IMR-90 (cell line): ENCODE data around the gene RAB1B. TPM values are rescaled to one million over a fixed set of nuclear protein-coding genes. Genes with fewer than 3 reads are reported as not detected.

Experiments used
- ATAC-seq: fragments of 200-7000 bp; cut with Tn5 transposase; 2 replicates; pipeline ENCODE4 v1.9.1; 2020; ENCODE audit warnings: low read depth, mild to moderate bottlenecking, moderate library complexity
- BruUV-seq: library from RNA; stranded (reverse); fragments of 400-500 nt; replicated peaks from 2 replicates; lab custom pipeline; 2021; lab: Mats Ljungman, UMichigan
- CTCF ChIA-PET: fragments of 300-600 bp; formaldehyde crosslinking; extraction: SDS; loops from one replicate; lab custom pipeline; 2021; ENCODE audit warnings: antibody characterized with exemption; lab: Yijun Ruan, JAX
- POLR2A ChIA-PET: fragments of 300-600 bp; sonication (Branson Sonifier 250); formaldehyde crosslinking; loops from one replicate; lab custom pipeline; 2022; ENCODE audit warnings: antibody characterized with exemption; ENCODE audit not compliant: unreplicated experiment; lab: Charles Lee
- DNase-seq: peaks from one replicate; pipeline ENCODE4 v3.0.0; 2013
- H2AFZ ChIP-seq: replicated peaks from 2 replicates; pipeline ENCODE3; 2013; ENCODE audit warnings: low read length, mild to moderate bottlenecking; ENCODE audit not compliant: poor library complexity
- H2AK5ac ChIP-seq: 2 replicates; pipeline ENCODE4 v1.6.1; 2013; ENCODE audit warnings: low read depth, low read length, inconsistent platforms
- H2AK9ac ChIP-seq: replicated peaks from 2 replicates; pipeline ENCODE3; 2013; ENCODE audit warnings: mild to moderate bottlenecking, low read depth, low read length, moderate library complexity; ENCODE audit not compliant: poor library complexity
- H2BK120ac ChIP-seq: 2 replicates; pipeline ENCODE4 v1.6.1; 2013; ENCODE audit warnings: low read depth, low read length, inconsistent platforms
- H2BK15ac ChIP-seq: 3 replicates; pipeline ENCODE4 v1.6.1; 2013; ENCODE audit warnings: low read depth, low read length, inconsistent platforms
- H2BK20ac ChIP-seq: 2 replicates; pipeline ENCODE4 v1.6.1; 2013; ENCODE audit warnings: low read depth, mild to moderate bottlenecking, inconsistent platforms, low read length, moderate library complexity
- H2BK5ac ChIP-seq: 2 replicates; pipeline ENCODE4 v1.6.1; 2013; ENCODE audit warnings: mild to moderate bottlenecking, low read depth, low read length, inconsistent platforms; ENCODE audit not compliant: poor library complexity, severe bottlenecking
- H3K14ac ChIP-seq: replicated peaks from 2 replicates; pipeline ENCODE4 v1.6.1; 2013; ENCODE audit warnings: low read depth, low read length, inconsistent platforms
- H3K18ac ChIP-seq: 2 replicates; pipeline ENCODE4 v1.6.1; 2013; ENCODE audit warnings: low read depth, low read length, control low read depth
- H3K23ac ChIP-seq: 2 replicates; pipeline ENCODE4 v1.6.1; 2013; ENCODE audit warnings: low read depth, low read length, inconsistent platforms
- H3K27ac ChIP-seq: 2 replicates; pipeline ENCODE4 v1.5.1; 2013; ENCODE audit warnings: mild to moderate bottlenecking, control low read depth, low read length; ENCODE audit not compliant: insufficient read depth
- H3K27me3 ChIP-seq: 2 replicates; pipeline ENCODE4 v1.6.1; 2013; ENCODE audit warnings: low read length; ENCODE audit not compliant: control insufficient read depth, insufficient read depth
- H3K36me3 ChIP-seq: 2 replicates; pipeline ENCODE4 v1.6.1; 2013; ENCODE audit warnings: low read length, mixed read lengths; ENCODE audit not compliant: control insufficient read depth, insufficient read depth
- H3K4ac ChIP-seq: 2 replicates; pipeline ENCODE4 v1.6.1; 2013; ENCODE audit warnings: low read depth, low read length, inconsistent platforms
- H3K4me1 ChIP-seq: 2 replicates; pipeline ENCODE4 v1.6.1; 2013; ENCODE audit warnings: low read length, mixed read lengths; ENCODE audit not compliant: control insufficient read depth, insufficient read depth
- H3K4me2 ChIP-seq: 2 replicates; pipeline ENCODE4 v1.6.1; 2013; ENCODE audit warnings: low read depth, mild to moderate bottlenecking, control low read depth, low read length, moderate library complexity
- H3K4me3 ChIP-seq: 2 replicates; pipeline ENCODE4 v1.5.1; 2013; ENCODE audit warnings: low read depth, mild to moderate bottlenecking, control low read depth, low read length, moderate library complexity; ENCODE audit not compliant: insufficient read depth
- H3K56ac ChIP-seq: 2 replicates; pipeline ENCODE4 v1.6.1; 2013; ENCODE audit warnings: low read length, inconsistent platforms; ENCODE audit not compliant: insufficient read depth; ENCODE audit errors: extremely low read depth
- H3K79me1 ChIP-seq, 2 experiments: 2 replicates each; pipeline ENCODE4 v1.6.1; 2013; ENCODE audit warnings: low read length in 2 of 2, inconsistent platforms in 1 of 2, low read depth in 1 of 2
- H3K9ac ChIP-seq: 2 replicates; pipeline ENCODE4 v1.6.1; 2013; ENCODE audit warnings: low read depth, low read length, control low read depth
- H3K9me1 ChIP-seq: 2 replicates; pipeline ENCODE4 v1.6.1; 2013; ENCODE audit warnings: low read length, inconsistent platforms; ENCODE audit not compliant: insufficient read depth
- H3K9me3 ChIP-seq: 2 replicates; pipeline ENCODE4 v1.6.1; 2013; ENCODE audit warnings: low read length; ENCODE audit not compliant: control insufficient read depth, insufficient read depth
- H4K20me1 ChIP-seq: 2 replicates; pipeline ENCODE4 v1.6.1; 2013; ENCODE audit warnings: low read length, inconsistent platforms; ENCODE audit not compliant: insufficient read depth
- H4K5ac ChIP-seq: 2 replicates; pipeline ENCODE4 v1.6.1; 2013; ENCODE audit warnings: mild to moderate bottlenecking, low read depth, low read length, control low read depth
- H4K8ac ChIP-seq, 2 experiments: 2 replicates each; pipeline ENCODE4 v1.6.1; 2013; ENCODE audit warnings: low read depth in 2 of 2, low read length in 2 of 2, control low read depth in 1 of 2, inconsistent platforms in 1 of 2
- H4K91ac ChIP-seq: 2 replicates; pipeline ENCODE4 v1.6.1; 2013; ENCODE audit warnings: low read depth, low read length, inconsistent platforms; ENCODE audit not compliant: insufficient read depth
- CTCF ChIP-seq: conservative IDR thresholded peaks from 2 replicates; pipeline ENCODE4 v1.5.1; 2012; ENCODE audit warnings: mild to moderate bottlenecking, low read depth, low read length, improper control_type of control experiment
- ELK1 ChIP-seq: fragments of 150-350 bp; IDR thresholded peaks from 2 replicates; pipeline ENCODE4 v1.6.1; 2016; ENCODE audit warnings: low read depth, mild to moderate bottlenecking, low read length, moderate library complexity, borderline replicate concordance
- FOS ChIP-seq: fragments of 150-350 bp; IDR thresholded peaks from 2 replicates; pipeline ENCODE4 v1.6.1; 2016; ENCODE audit warnings: low read depth, low read length
- MAFK ChIP-seq: IDR thresholded peaks from 2 replicates; pipeline ENCODE4 v1.6.1; 2012; ENCODE audit warnings: low read depth, low read length, improper control_type of control experiment
- MAZ ChIP-seq: IDR thresholded peaks from 2 replicates; pipeline ENCODE4 v1.6.1; 2012; ENCODE audit warnings: low read depth, mild to moderate bottlenecking, low read length, improper control_type of control experiment, moderate library complexity, borderline replicate concordance
- MXI1 ChIP-seq: IDR thresholded peaks from 2 replicates; pipeline ENCODE4 v1.6.1; 2012; ENCODE audit warnings: low read depth, mild to moderate bottlenecking, low read length, moderate library complexity, borderline replicate concordance
- NFE2L2 ChIP-seq: fragments of 150-350 bp; IDR thresholded peaks from 2 replicates; pipeline ENCODE4 v1.6.1; 2016; ENCODE audit warnings: low read depth, mild to moderate bottlenecking, low read length
- RAD21 ChIP-seq: IDR thresholded peaks from 2 replicates; pipeline ENCODE4 v1.6.1; 2012; ENCODE audit warnings: low read length, improper control_type of control experiment
- SMC3 ChIP-seq: fragments of 150-350 bp; IDR thresholded peaks from 2 replicates; pipeline ENCODE4 v1.6.1; 2016; ENCODE audit warnings: low read depth, mild to moderate bottlenecking, antibody characterized with exemption, low read length, moderate library complexity
- WGBS, 2 experiments: methylation state at CpG; one replicate each; pipeline versions ENCODE4 v1.1.5 to v1.1.7; 2013; ENCODE audit warnings: missing lambda C conversion rate in 2 of 2; ENCODE audit not compliant: insufficient read length in 1 of 2; ENCODE audit errors: extremely low coverage in 2 of 2; 5-methylcytosine and 5-hydroxymethylcytosine counted together
- dilution Hi-C: fragments of 300-500 bp; cut with HindIII; formaldehyde crosslinking; loops from one replicate; pipeline ENCODE4 v1.14.3; 2018; ENCODE audit warnings: low sequenced_read_pairs; ENCODE audit not compliant: unreplicated experiment
- in situ Hi-C: fragments of 300-500 bp; cut with MboI; formaldehyde crosslinking; loops from 3 replicates; pipeline ENCODE4 v1.14.3; 2019; ENCODE audit warnings: low sequenced_read_pairs, inconsistent platforms, mixed read lengths
- intact Hi-C: fragments of 100-400 bp; cut with micrococcal nuclease; formaldehyde crosslinking; loops from 2 replicates; pipeline ENCODE4 v1.10.0; 2022
- polyA plus RNA-seq, 3 experiments: library from polyadenylated mRNA; depleted of rRNA; stranded (reverse); fragments of >200 nt; gene quantifications; 2 replicates each; pipeline ENCODE4 v1.2.3, GENCODE V29; 2012; ENCODE audit warnings: low replicate concordance in 1 of 3
- total RNA-seq: library from RNA; depleted of rRNA; stranded (reverse); fragments of >200 nt; gene quantifications from 2 replicates; pipeline ENCODE4 v1.2.3, GENCODE V29; 2012

Gene RAB1B
- total and polyA plus RNA-seq, 2 of the 4 experiments (the other 2 are of a cell fraction) = 83.7 to 248 TPM

- Histone ChIP-seq H3K9ac (peak overlapping the region; percentile 95), H2AK9ac (peak overlapping the region; percentile 93), H2AFZ (peak overlapping the region; percentile 81), H3K27ac (peak overlapping the region; percentile 93), H4K5ac (peak overlapping the region; percentile 90; the same call in 1 of the 2 replicates), H4K8ac (peak overlapping the region; percentile 67 to 74; a peak in 2 of 4 replicates), H3K56ac (peak overlapping the region; percentile 67; the same call in 1 of the 2 replicates), H3K23ac (peak overlapping the region; percentile 90), H3K36me3 (no peaks in the 10 kb centered on the region), H3K4me1 (peaks cover 32% of the 10 kb centered on the region), H3K4me3 (peak overlapping the region; percentile 72), H3K27me3 (no peaks in the 10 kb centered on the region), H4K20me1 (peaks cover 39% of the 10 kb centered on the region), H3K18ac (peak overlapping the region; percentile 35; the same call in 1 of the 2 replicates), H3K4me2 (peak overlapping the region; percentile 85), H2BK120ac (peak overlapping the region; percentile 89; the same call in 1 of the 2 replicates), H3K79me1 (peaks cover 0 to 42% of the 10 kb centered on the region in 2 experiments; a peak in 2 of 4 replicates), H3K9me3 (no peaks in the 10 kb centered on the region), H2BK15ac (0 out of 3 replicates have a peak overlapping the region, but pooled peaks have one; percentile 69), H4K91ac (peak overlapping the region; percentile 24), H2AK5ac (peak overlapping the region; percentile 77; the same call in 1 of the 2 replicates), H3K4ac (peak overlapping the region; percentile 81), H2BK5ac (peak overlapping the region; percentile 77), H3K9me1 (peaks cover 11% of the 10 kb centered on the region), H2BK20ac (peak overlapping the region; percentile 32; the same call in 1 of the 2 replicates), H3K14ac (peak overlapping the region; percentile 94)
- CTCF ChIA-PET = no interaction called here
- POLR2A ChIA-PET = interaction anchor here (2.9 kb wide), 1 partner anchor 12 kb away, joined by 18 read pairs; no protein-coding TSS in a partner anchor
- WGBS, 2 experiments = 43% methylated on average over 13 of the region's 17 CpGs; no CpG with 5 or more reads in 1 of the 2 experiments
- in situ Hi-C loops (no loop called here), intact Hi-C loops (no loop called here), dilution Hi-C loops (no loop called here)
- ATAC-seq (no peak), DNase-seq (no peak)
- TF ChIP-seq MXI1 (no peak), RAD21 (no peak), MAFK (no peak), NFE2L2 (no peak), MAZ (no peak), CTCF (no peak), FOS (no peak), SMC3 (no peak), ELK1 (no peak)
- TSS peak; percentile 79 for BruUV-seq
Observed at GRCh38 chr11:66314561-66315497, 46.4 kb downstream of the RAB1B start.
